ENCODE data around the gene MPV17L.
"Not testable (repeated sequence)": the region's sequence is repeated elsewhere in the genome, so short reads cannot be mapped to it uniquely, and the experiment has no call there.

The MPV17L gene

GRCh38 chr16:15395631-15396508 lies at the start of gene MPV17L:
MPV17L (plus strand) TSS chr16:15395754; CDS start chr16:15395898, 144 bp downstream.
- DNase-seq, result not testable (repeated sequence)

GRCh38 chr16:15348721-15349120 lies 46.8 kb upstream of the MPV17L start:
- not testable (repeated sequence) for DNase-seq

GRCh38 chr16:15351251-15351650 lies 44.3 kb upstream of the MPV17L start:
- not testable (repeated sequence) for DNase-seq

GRCh38 chr16:15351745-15352144 lies 43.8 kb upstream of the MPV17L start:
- DNase-seq, result not testable (repeated sequence)

GRCh38 chr16:15352852-15353251 lies 42.7 kb upstream of the MPV17L start:
- DNase-seq, result not testable (repeated sequence)

- DNase-seq, result not testable (repeated sequence)
These were observed 40.7 kb upstream of the MPV17L start for GRCh38 chr16:15354846-15355245.

GRCh38 chr16:15357495-15357894 lies 38.1 kb upstream of the MPV17L start:
- not testable (repeated sequence) for DNase-seq

GRCh38 chr16:15378194-15378593 lies 17.4 kb upstream of the MPV17L start, which contains the start of gene NPIPA5:
NPIPA5 (minus strand) TSS chr16:15378294; CDS start chr16:15378294, 0 bp downstream.
- DNase-seq, result not testable (repeated sequence)

GRCh38 chr16:15382810-15383209 lies 12.7 kb upstream of the MPV17L start:
- peak; percentile 12 for DNase-seq

GRCh38 chr16:15388060-15388459 lies 7.5 kb upstream of the MPV17L start:
- not testable (repeated sequence) for DNase-seq

GRCh38 chr16:15389916-15390315 lies 5.6 kb upstream of the MPV17L start:
- DNase-seq, result not testable (repeated sequence)

- not testable (repeated sequence) for DNase-seq
These were observed 2.5 kb upstream of the MPV17L start for GRCh38 chr16:15393025-15393424.

GRCh38 chr16:15396509-15396829 lies 915 bp downstream of the MPV17L start:
- not testable (repeated sequence) for DNase-seq

GRCh38 chr16:15396948-15397594 lies 1.5 kb downstream of the MPV17L start:
- DNase-seq, result no peak

- no peak for DNase-seq
These were observed 3.2 kb downstream of the MPV17L start for GRCh38 chr16:15398618-15399316.

- DNase-seq, result no peak
These were observed 3.8 kb downstream of the MPV17L start for GRCh38 chr16:15399317-15399716.

GRCh38 chr16:15400314-15400713 lies 4.8 kb downstream of the MPV17L start:
- DNase-seq, result not testable (repeated sequence)

- DNase-seq, result no peak
These were observed 6.4 kb downstream of the MPV17L start for GRCh38 chr16:15401972-15402371.

GRCh38 chr16:15403392-15403995 lies 7.9 kb downstream of the MPV17L start:
- DNase-seq, result no peak

GRCh38 chr16:15404091-15404490 lies 8.5 kb downstream of the MPV17L start:
- DNase-seq, result not testable (repeated sequence)

- no peak for DNase-seq
These were observed 9.2 kb downstream of the MPV17L start for GRCh38 chr16:15404792-15405191.

GRCh38 chr16:15407756-15408155 lies 12.2 kb downstream of the MPV17L start:
- peak; percentile 11 for DNase-seq

- DNase-seq, result not testable (repeated sequence)
These were observed 13.9 kb downstream of the MPV17L start for GRCh38 chr16:15409476-15409875.

Data from kidney glomerular epithelial cell (primary cell).